ENCODE measurements around the gene SNX5.

- TF ChIP-seq ZNF408 (CRISPR knock-in tag; IDR thresholded peaks at IDR 0.05; ENCODE audit: low read depth) (no peak), STAT6 (CRISPR knock-in tag; IDR thresholded peaks at IDR 0.05) (no peak), ZFPM2 (CRISPR knock-in tag; IDR thresholded peaks at IDR 0.05) (no peak), FOXP4 (CRISPR knock-in tag; IDR thresholded peaks at IDR 0.05; ENCODE audit: borderline replicate concordance) (no peak), L3MBTL2 (IDR thresholded peaks at IDR 0.05) (no peak), CEBPB (tag; IDR thresholded peaks at IDR 0.05) (no peak)
Observed at GRCh38 chr20:17943343-17943742, 25.3 kb downstream of the SNX5 start.

Data from K562 (cell line).